HG03045 (cell line): Measurements from ENCODE around the gene TBKBP1.

Experiments used
- ATAC-seq: cut with Tn5 transposase; IDR thresholded peaks from one replicate; pipeline ENCODE4 v1.9.1; 2021; ENCODE audit warnings: mild to moderate bottlenecking, moderate library complexity; ENCODE audit not compliant: unreplicated experiment

The TBKBP1 gene

DNA sequence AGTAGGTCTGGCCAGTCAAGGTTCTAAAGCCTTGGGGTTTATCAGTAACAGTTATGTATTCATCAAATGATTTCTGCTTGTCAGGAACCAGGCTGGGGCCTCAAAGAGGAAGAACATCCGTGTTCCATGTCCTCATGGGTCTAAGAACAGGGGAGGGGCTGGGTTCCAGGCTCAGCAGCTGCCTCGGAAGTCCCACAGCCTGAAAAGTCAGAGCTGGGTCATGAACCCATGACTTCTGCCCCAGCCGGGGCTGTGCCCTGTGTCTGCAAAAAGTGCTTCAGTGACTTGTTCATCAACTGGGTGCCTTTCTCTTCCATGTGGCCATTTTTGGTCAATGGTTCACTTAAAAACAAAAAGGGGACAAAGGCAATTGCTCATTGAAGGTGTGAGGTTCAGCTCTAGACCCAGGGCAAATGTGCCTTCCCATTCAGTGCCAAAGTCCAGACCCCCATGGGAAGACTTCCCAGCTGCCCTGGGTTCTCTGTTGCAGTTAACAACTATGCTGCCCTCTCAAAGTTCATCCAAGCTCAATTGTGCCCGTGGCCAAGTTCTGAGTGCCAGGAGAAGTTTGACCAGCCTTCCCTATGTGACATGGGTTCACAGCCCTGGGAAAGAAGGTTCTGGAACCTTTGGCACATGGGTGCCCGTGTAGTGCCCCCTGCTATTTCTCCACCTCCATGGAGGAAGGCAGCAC, 18.5 kb downstream of the TBKBP1 start:
- ATAC-seq = no peak

DNA sequence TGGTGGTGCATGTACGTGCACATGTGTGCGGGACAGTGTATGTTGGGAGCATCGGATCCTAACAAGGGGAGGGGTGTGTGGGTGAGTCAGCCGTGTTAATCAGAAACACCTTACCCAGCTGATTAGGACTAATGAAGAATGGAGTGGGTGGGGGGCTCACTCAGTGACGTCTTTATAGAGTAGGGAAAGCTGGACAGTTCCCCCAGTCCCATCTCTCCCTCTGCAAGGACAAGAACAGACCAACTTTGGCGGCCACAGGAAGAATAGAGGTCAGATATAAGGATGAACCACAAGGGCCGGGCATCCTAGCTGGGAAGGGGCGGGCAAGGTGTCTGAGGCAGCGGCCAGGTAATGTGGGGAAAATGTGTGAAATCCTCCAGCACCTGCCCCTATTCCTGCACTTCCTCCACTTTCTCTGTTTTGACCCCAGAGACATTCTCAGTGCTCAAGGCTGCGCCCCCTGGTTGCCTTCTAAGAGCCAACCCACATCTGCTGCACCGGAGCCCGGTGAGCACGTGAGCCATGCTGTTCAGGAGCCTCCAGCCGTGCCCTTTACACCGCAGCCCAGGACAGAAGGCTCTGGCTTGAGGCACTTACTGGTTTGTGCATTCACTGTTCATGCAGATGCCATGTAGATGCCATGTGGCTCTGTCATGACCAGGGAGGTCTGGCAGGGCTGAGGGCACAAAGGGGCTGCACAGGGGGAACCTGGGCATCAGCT, 20.2 kb downstream of the TBKBP1 start:
- no peak for ATAC-seq

DNA sequence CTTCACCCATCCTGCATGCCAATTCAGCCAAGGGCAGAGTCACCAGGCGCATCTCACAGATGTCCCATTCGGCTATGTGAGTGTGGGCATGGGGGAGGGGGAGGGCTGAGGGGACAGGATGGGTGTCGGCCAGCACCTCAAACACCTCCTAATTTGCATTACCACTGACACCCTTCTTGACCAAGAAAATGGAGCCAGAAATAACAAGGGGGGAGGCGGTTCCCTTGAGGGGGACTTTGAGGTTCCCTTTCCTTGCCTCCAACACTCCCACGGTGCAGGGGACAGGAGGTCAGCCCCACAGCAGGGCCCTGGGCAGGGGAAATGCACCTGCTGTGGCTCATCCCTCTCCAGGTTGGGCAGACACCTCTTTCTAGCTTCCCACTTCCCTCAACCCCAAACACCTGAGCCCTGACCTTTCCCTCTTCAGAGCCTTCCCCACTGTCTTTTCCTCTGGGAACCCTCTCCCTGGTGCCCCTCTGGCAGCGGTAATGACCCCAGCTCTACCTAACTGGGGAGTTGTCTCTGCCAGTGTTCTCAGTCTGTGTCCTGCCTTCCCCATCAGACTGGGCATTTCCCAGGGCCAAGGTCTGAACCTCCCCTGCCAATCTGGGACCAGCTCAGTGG, 20.9 kb downstream of the TBKBP1 start:
- ATAC-seq = no peak

DNA sequence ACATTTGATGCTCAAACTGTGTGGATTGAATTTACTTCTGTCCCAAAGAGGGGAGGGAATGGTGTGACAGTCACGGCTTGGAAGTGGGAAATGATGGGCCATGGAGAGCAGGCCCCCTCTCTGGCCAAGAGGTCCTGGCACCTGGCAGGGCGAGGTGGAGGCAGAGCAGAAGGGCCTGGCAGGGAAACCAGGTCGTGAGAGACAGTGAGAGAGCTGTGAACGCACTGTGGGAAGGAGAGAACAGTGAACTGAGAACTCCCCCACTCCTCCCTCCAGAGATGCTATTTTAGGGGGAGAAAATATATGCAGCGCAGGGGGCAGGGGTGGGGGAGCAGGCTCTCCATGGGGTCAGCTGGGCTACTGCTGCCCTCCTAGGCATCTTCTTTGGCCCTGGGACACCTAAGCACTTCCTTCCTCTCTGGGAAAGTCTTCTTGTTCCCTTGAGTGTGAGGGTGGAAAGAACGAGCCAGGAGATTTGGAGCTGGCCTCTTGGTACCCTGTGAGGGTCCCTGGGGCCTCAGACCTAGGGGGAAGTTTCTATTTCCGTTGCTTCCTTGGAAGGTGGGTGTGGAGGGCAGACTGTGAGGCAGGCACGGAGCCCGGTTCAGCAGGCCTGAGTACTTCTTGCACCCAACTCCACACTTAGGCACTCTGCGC, 21.8 kb downstream of the TBKBP1 start:
- no peak for ATAC-seq

DNA sequence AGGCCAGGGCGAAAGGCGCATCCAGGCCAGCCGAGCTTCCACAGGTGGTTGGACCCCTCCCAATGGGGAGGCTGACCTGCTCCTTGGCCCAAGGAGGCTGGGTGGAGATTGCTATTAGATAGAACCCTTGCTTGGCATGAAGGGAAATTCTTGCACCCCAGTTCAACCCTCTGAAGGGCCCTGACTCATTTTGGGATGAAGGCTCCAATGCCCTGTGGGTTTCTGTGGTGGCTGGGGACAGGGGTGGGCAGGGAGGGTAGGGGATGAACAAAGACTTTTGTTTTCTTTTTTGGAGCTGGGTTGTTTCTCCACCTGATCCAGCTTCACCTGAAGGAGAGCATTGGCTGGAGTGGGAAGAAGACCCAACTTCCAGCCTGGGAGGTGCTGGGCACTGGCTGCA, 22.4 kb downstream of the TBKBP1 start:
- no peak for ATAC-seq

DNA sequence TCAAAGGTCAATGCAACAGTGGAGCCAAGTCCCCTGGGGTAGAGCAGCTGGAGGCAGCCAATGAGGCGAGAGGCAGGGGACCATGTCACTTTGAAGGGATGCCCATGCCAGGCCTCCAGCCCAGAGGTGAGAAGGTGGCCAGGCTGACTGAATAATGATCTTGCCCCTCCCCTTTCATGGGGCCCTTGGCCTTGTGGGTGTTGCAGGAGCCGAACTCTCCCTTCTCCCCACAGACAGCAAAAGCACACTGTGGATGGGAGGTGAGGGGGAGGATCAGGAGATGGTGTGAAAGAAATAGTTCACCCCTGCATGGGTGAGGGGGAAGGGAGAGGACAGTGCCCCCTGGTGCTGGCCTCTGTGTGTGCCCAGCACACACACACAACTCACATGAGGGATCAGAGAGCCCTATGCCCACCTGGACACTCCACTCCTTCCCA, 23.3 kb downstream of the TBKBP1 start:
- ATAC-seq = no peak

DNA sequence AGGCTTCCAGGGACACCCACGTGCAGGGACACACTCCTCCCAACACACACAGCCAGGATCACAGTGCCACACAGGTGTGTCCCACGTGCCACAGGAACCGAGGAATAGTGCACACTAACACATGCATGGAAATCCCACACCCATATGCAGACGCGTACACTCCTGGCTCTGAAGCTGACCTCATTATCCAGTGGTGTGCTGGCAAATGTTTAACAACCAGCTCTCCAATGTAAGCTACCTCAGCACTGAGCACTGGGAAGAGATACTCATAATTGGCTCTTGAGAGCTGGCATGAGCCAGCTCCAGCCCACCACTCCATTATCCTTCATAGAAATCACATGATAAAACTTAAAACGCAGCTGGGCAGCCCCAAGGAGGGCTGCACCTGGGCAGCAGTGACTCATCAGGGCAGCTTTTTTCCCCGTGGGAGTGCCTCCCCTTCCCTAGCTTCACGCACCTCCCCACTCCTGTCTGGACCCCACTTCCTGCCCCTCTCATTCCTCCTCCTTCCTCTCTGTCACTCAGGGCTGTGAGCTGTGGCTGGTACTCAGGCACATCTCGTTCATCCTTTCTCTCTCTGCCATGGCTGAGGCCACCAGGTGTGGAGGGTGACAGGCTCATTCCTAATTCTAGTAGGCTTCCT, 24.1 kb downstream of the TBKBP1 start:
- no peak for ATAC-seq

DNA sequence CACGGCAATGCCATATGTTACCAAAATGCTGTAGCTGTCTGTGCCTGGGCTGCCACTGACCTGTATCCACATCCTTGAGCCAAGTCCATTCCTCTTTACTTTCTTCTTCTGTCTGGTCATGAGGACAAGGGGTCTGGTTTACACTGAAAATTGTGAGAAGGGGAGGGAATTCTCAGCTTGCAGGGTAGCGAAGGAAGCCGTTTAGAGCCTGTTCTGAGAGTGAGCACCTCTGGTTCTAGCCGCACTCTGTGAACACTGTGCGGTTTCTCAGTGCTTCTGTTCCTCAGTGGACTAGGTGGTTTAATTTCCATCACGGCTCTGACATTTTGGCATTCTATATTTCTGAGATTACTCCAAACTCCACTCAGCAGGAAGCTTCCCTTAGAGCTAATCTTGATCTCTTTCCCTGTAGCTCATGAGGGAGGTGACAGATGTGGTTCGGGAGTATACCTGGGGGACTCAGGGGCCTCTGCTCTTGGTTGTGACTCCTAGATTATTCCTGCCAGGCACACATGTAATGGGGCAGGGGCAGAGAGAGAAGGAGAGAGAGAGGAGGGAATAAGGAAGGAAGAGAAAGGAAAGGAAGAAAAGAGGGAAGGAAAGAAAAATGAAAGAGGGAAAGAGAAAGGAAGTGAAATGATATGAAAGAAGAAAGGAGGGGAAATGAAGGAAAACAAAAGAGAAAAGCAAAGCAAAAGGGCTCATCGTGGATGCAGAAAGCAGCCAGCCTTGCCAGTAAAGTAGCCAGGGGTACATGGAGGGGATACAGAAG, 24.9 kb downstream of the TBKBP1 start:
- no peak for ATAC-seq

DNA sequence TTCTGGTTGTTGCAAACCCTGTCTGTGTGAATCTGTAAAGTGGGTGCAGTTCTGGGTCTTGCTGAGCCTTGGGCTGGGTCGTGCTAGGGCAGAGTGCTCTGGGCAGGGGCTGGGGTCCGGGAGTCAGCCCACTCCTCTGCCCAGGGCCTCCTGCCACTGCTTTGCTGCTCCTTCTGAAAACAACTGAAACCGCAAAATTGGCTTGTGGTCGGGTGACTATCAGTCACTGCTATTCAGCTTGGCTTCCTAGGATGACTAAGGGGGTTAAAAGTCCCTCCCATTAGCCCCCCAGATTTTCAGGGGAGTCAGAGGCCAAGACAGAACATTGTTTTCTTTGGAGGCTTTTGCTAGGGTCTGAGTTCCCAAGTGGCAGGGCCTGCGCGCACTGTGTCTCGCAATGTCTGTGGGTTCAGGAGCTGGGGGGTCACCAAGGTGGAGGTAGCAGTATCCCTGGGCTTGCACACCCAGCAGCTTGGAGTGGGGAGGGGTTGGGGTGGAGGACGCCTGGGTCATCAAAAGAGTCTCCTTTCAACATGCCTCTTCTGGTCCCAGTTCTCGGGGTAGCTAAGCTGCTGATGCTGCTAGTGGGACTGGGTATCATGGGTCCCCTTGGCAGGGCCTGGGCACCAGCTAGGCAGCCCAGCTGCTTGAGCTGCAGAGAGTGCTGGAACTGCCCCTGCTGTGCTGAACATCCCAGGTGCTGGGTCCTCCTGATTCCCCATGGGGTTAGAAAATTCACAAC, 25.6 kb downstream of the TBKBP1 start:
- ATAC-seq = no peak

DNA sequence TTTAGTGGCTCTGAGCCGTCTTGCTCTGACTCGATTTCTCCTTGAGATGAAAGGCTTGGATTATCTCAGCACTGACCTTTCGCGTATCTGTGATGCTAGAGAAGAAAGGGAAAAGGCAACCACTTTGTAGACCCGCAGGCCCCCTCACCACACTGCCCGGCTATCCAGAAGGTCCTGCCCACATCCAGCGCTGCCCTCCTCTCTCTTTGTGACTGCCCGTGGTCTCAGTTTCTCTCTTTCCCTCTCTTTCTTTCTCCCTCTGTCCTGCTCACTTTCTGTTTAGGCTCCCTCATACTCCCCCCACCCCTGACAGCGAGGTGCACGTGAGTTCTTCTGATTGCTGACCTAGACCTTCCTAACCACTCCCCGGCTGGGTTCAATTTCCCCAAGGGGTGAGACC, 26.2 kb downstream of the TBKBP1 start:
- ATAC-seq = no peak

DNA sequence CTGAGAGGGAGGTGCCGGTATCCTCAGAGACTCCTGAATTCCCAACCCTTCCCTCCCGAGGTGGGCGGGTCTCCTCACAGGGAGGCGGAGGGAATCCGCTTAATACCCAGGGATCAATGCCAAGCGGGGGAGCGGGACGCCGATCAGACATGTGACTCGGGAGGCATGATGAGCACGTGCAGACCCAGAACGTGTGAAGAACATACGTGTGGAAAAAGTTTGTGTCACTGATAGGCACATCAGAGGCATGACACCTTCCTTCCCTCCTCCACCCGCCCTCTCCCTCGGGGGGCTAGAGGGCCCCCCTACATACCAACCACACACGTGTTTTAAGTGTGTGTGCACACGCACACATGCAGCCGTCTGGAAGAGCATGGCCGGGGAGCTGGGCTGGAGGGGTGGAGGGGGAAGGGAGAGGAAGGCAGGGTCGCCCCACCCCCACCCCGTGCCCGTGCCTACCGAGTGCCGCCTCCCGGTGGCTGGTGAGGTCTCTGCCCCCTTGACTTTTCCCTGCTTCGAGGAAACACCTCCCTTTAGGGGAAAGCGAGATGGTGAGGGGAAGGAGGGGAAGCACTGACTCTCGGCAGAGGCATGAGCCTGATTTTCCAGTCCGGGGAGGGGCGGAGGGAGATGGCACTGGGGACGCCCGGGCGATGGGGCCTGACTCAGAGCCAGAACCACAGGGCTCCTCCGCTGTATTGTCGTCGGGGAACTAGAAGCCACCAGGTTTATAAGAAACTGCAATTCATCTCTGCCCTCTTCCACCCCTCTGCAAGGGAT, 27.0 kb downstream of the TBKBP1 start:
- no peak for ATAC-seq

DNA sequence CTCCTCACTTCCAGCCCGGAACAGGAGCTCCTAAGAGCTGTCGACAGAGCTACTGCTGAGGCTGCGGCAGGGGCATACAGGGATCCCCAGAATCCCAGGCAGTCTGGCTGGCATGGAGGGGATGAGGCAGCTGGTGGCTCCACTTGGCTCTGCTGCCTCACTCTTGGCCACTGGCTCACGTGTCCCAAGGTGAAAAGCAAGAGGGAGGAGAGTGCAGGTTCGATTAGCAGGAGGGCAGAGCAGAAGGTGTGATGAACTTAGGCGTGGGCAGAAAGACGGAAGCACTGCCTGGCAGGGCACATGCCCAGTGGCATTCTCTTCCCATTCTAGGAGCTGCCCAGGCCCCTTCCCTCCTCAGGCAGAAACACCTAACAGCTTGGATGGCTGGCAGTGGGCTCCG, 27.8 kb downstream of the TBKBP1 start:
- ATAC-seq = no peak

DNA sequence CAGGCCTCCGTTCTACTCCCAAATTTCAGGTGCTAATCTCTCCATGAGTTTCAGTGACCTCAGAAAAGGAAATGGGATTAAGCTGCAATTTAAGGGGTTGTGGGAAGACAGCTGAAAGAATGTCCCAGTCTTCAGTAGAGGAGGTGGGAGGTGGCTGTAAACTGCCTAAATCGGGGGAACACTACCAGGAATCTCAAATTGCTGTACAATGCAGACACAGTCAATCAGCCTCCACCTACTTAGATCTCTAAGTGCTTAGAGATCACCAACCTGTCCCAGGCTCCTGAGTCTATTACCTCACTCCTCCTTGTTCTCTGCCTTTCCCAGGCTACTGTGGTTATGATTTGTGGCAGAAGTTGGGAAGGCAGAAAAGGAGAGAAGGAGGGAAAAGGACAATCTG, 30.7 kb downstream of the TBKBP1 start:
- ATAC-seq = no peak

DNA sequence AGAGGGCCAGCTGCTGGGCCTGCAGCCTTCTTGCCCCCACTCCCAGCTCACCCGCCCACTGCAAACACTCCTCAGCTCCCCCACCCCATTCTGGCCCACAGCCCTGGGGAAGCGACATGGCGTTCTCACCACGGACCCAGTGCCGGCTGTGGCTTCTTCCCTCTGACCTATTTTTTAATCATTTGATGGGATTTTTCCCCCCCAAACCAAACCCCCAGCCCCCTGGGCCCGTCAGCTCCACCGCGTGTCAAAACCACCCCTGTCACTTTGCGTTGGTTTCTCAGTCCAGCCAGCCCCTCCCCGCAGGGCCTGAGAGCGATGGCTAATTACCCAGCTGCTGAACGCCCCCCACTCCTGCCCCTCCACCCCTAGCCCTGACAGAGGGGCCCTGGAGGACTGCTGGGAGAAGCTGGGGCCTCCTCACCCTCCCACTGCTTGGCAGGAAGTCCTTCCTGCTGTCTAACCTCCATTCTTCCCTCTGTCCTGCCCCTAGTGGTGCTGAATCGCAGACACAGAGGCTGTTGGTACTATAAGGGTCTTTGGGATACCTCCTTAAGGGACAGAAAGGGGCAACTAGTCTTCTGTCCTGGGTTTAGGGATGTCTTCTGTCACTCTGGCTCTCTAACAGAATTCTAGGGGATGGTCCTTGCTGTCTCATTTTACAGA, 31.6 kb downstream of the TBKBP1 start:
- ATAC-seq = no peak

DNA sequence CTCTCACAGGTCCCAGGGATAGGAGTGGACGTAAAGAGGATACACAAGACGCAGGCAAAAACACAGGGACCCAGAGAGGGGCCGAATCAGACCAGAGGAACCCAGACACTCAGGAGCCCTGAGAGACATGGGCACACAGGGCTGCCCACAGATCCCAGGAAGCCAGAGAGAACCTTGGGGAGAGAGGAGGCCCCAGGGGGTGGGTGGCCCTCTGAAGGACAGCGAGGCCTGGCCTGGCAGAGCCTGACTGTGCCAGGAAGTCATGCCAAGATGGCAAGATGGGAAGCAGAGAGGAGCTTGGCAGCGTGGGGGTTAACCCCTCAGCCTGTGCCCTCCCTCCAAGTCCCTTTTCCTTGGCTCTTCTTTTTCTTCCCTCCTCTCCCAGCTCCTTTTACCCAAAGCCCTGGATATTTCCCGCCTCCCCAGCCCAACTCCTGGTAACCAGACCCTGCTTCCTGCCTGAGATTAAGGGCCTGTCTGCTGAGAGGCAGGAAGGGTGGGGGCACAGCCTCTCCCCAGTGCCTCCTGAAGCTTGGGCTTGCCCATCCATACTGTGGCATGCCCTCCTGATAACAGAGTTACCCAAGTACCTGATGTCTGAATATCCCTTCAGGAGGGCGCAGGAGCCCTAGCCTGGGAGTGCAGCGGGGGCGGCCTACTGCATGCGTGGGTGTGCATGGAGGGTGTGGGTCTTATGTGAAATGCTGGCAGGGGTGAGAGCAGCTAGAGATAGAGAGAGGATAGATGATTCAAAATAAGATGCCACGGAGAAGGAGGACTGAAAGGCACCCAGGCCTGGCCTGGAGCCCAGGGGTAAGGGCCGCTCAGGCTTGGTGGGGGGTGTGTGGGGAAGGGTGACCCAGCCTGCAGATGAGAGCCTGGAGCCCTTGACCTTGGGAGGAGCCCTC, 33.1 kb downstream of the TBKBP1 start:
- ATAC-seq = no peak

DNA sequence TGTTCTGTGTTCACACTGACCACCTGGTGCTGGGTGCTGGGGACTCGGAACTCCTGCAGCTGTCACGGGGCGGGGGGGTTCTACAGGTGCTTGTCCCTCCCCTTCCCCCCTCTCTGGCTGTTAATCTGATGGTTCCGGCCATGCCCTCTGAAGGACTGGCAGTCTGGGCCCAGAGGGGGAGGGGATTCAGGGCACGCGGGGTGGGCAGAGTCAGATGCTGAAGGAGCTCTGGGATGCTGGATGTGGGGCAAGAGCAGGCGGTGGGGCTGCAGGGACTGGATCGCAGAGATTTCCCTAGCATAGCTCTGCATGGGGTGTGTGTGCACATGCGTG, 33.7 kb downstream of the TBKBP1 start:
- ATAC-seq = no peak

DNA sequence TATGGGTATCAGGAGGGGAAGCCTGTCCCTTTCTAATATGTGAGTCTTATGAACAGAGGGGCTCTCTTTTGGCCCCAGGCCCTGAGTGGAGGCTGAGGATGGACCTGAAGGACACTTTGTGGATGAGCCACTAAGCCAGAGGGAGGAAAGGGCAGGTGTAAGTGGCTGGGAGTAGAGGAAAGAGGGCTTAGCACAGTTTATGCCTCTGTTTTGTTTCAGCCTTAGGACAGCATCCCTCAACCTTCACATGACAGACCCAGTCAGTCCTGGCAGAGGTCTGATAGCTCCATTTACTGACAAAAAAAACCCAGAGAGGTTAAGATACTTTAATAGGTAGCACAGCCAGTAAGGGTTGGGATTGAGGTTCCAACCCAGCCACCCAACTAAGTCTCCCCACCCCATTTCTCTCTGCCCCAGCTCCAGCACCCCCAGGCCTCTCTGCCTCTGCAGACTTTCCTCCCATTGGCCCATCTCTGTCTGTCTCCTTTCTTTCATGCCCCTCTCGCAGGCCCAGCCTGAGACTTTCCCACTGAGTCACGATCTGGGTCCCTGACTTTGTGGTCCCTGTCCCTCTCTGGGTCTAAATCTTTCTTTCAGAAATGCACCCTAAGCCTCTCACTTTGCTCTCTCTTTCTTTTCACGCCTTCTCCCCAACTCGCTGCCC, 34.4 kb downstream of the TBKBP1 start:
- ATAC-seq = no peak
